MCF 10A (cell line): ENCODE measurements around the gene KRT38. TPM values are rescaled to one million over a fixed set of nuclear protein-coding genes. Genes with fewer than 3 reads are reported as not detected.

Experiments
- BruUV-seq: library from RNA; stranded (reverse); fragments of 400-500 nt; replicated peaks from 2 replicates; lab custom pipeline; 2021; lab: Mats Ljungman, UMichigan
- CTCF ChIA-PET: fragments of 300-600 bp; sonication (Branson Sonifier 250); formaldehyde crosslinking; extraction: SDS; loops from one replicate; lab custom pipeline; 2021; ENCODE audit warnings: antibody characterized with exemption, inconsistent platforms; lab: Yijun Ruan, JAX
- POLR2A ChIA-PET: fragments of 300-600, 350-650 bp; sonication (Branson Sonifier 250); formaldehyde crosslinking; extraction: SDS; loops from one replicate; lab custom pipeline; 2020; ENCODE audit warnings: antibody characterized with exemption, inconsistent platforms; lab: Yijun Ruan, JAX
- DNase-seq: peaks from one replicate; pipeline ENCODE4 v3.0.0-alpha.2; 2018; ENCODE audit not compliant: unreplicated experiment
- H3K27ac Mint-ChIP-seq: one replicate; pipeline ENCODE4 v1.8.0; 2022; ENCODE audit warnings: mild to moderate bottlenecking, low read depth, mixed read lengths; ENCODE audit not compliant: unreplicated experiment
- H3K27me3 Mint-ChIP-seq: one replicate; pipeline ENCODE4 v1.8.0; 2022; ENCODE audit warnings: mixed read lengths; ENCODE audit not compliant: insufficient read depth, unreplicated experiment
- H3K36me3 Mint-ChIP-seq: one replicate; pipeline ENCODE4 v1.8.0; 2022; ENCODE audit warnings: mild to moderate bottlenecking, moderate library complexity, mixed read lengths; ENCODE audit not compliant: insufficient read depth, unreplicated experiment
- H3K4me1 Mint-ChIP-seq: one replicate; pipeline ENCODE4 v1.8.0; 2022; ENCODE audit warnings: mixed read lengths; ENCODE audit not compliant: insufficient read depth, unreplicated experiment
- H3K4me3 Mint-ChIP-seq: one replicate; pipeline ENCODE4 v1.8.0; 2022; ENCODE audit warnings: mild to moderate bottlenecking, moderate library complexity, mixed read lengths; ENCODE audit not compliant: unreplicated experiment
- H3K9me3 Mint-ChIP-seq: one replicate; pipeline ENCODE4 v1.8.0; 2022; ENCODE audit warnings: mixed read lengths; ENCODE audit not compliant: unreplicated experiment
- CTCF ChIP-seq: fragments of 200-600 bp; IDR thresholded peaks from one replicate; pipeline ENCODE4 v1.8.0; 2022; ENCODE audit warnings: antibody characterized with exemption, mild to moderate bottlenecking; ENCODE audit not compliant: unreplicated experiment
- intact Hi-C: fragments of 100-400 bp; cut with micrococcal nuclease; formaldehyde crosslinking; loops from 2 replicates; pipeline ENCODE4 v1.14.1; 2022
- total RNA-seq: library from RNA; stranded (reverse); gene quantifications from 2 replicates; pipeline ENCODE4 v1.2.3, GENCODE V29; 2022

KRT38 gene
- total RNA-seq, 1 experiment from 2014 or later = not detected

DNA sequence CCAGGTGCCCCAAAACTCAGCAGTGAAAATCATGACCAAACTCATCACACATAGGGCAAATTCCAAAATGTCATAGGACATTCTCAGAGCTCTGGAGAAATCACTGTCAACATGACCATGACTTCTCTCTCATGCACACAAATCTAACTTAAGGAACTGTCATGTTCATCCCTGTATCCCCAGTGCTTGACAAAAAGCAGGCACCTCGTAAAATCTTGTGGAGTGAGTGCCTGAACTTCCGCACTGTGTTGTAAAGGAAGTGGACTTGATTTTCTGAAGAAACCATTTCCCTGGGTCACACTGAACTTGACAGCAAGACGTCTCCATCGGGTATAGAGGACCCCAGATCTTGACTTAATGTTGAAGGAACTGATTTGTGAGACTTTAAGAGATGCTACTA is 19.2 kb downstream of the KRT38 start:
- no peak for DNase-seq
- Mint-ChIP-seq H3K36me3 (no peaks in the 10 kb centered on the region), H3K27me3 (no peaks in the 10 kb centered on the region), H3K9me3 (no peaks in the 10 kb centered on the region), H3K27ac (peak overlapping the region; percentile 46), H3K4me3 (no peak overlapping the region), H3K4me1 (peaks cover 32% of the 10 kb centered on the region)
- ChIA-PET CTCF (no interaction called here), POLR2A (interaction anchor here (0.6 to 2.4 kb wide), 3 partner anchors 13 to 97 kb away, joined by 3 to 13 read pairs (median 9); no protein-coding TSS in a partner anchor)
- no TSS peak for BruUV-seq
- intact Hi-C loops = no loop called here
- TF ChIP-seq CTCF = no peak

DNA sequence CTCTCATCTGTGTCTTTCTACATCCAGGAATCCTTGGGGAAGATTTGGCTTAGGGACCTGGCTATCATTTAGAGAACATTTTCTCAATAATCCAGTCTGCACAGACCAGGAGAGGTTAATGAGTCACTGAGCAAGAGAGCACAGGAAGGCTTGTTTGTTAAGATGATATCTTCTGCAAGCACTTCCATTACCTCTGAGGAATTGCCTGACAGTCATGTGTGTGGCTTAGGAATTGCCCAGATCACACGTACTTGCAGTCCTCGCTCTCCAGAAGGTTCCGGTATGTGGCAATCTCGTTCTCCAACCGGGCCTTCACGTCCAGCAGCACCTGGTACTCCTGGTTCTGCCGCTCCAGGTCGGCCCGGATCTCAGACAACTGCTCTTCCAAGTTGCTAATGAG is 19.7 kb downstream of the KRT38 start:
- TF ChIP-seq CTCF = no peak
- no peaks in the 10 kb centered on the region for H3K27me3 Mint-ChIP-seq
- no peaks in the 10 kb centered on the region for H3K36me3 Mint-ChIP-seq
- no peak overlapping the region for H3K4me3 Mint-ChIP-seq
- ChIA-PET POLR2A (interaction anchor here (0.6 to 2.4 kb wide), 4 partner anchors 13 to 128 kb away, joined by 3 to 13 read pairs (median 8); no protein-coding TSS in a partner anchor), CTCF (no interaction called here)
- H3K27ac Mint-ChIP-seq = peak overlapping the region; percentile 46
- no TSS peak for BruUV-seq
- no peaks in the 10 kb centered on the region for H3K9me3 Mint-ChIP-seq
- intact Hi-C loops = no loop called here
- DNase-seq = peak; percentile 68
- H3K4me1 Mint-ChIP-seq = peaks cover 32% of the 10 kb centered on the region

- CTCF ChIA-PET = interaction anchor here (0.6 to 0.9 kb wide), 2 partner anchors 17 to 98 kb away, joined by 3 read pairs; no protein-coding TSS in a partner anchor
- peak; percentile 62 for DNase-seq
These were observed 20.6 kb downstream of the KRT38 start for GRCh38 chr17:41420134-41420533.

GRCh38 chr17:41419716-41420115 is 21.1 kb downstream of the KRT38 start:
- CTCF ChIA-PET = no interaction called here
- no peak for DNase-seq
- intact Hi-C loops = no loop called here

More at GRCh38 chr17:41420134-41420533, 20.6 kb downstream of the KRT38 start:
- Mint-ChIP-seq H3K36me3 (no peaks in the 10 kb centered on the region), H3K27ac (peak overlapping the region; percentile 39), H3K27me3 (no peaks in the 10 kb centered on the region), H3K4me1 (peaks cover 32% of the 10 kb centered on the region), H3K9me3 (no peaks in the 10 kb centered on the region), H3K4me3 (no peak overlapping the region)
- no TSS peak for BruUV-seq
- POLR2A ChIA-PET = interaction anchor here (1.1 to 2.4 kb wide), 5 partner anchors 12 to 233 kb away, joined by 3 to 13 read pairs (median 7); no protein-coding TSS in a partner anchor
- intact Hi-C loops = no loop called here
- no peak for TF ChIP-seq CTCF

More at GRCh38 chr17:41419716-41420115, 21.1 kb downstream of the KRT38 start:
- Mint-ChIP-seq H3K4me3 (no peak overlapping the region), H3K27ac (peak overlapping the region; percentile 39), H3K27me3 (no peaks in the 10 kb centered on the region), H3K36me3 (no peaks in the 10 kb centered on the region), H3K9me3 (no peaks in the 10 kb centered on the region), H3K4me1 (peaks cover 32% of the 10 kb centered on the region)
- TF ChIP-seq CTCF = no peak
- no TSS peak for BruUV-seq
- POLR2A ChIA-PET = interaction anchor here (1.1 to 2.4 kb wide), 5 partner anchors 12 to 234 kb away, joined by 3 to 13 read pairs (median 7); no protein-coding TSS in a partner anchor
